Neuronal stem cell (in vitro differentiated cells): Measurements from ENCODE around the gene CCK.

Experiments
- DNase-seq: peaks from one replicate; pipeline ENCODE4 v3.0.0-alpha.2; 2013; ENCODE audit warnings: low spot score
- H2AFZ ChIP-seq: one replicate; pipeline ENCODE4 v1.6.1; 2013; ENCODE audit warnings: mild to moderate bottlenecking, low read length, inconsistent platforms
- H2AK5ac ChIP-seq: 2 replicates; pipeline ENCODE4 v1.6.1; 2013; ENCODE audit warnings: low read depth, mild to moderate bottlenecking, inconsistent platforms, low read length, moderate library complexity, mixed read lengths
- H2BK120ac ChIP-seq: 2 replicates; pipeline ENCODE4 v1.6.1; 2013; ENCODE audit warnings: low read depth, mild to moderate bottlenecking, inconsistent platforms, low read length, moderate library complexity, mixed read lengths
- H2BK12ac ChIP-seq: one replicate; pipeline ENCODE4 v1.6.1; 2013; ENCODE audit warnings: low read length, inconsistent platforms
- H2BK15ac ChIP-seq: 2 replicates; pipeline ENCODE4 v1.6.1; 2013; ENCODE audit warnings: mild to moderate bottlenecking, low read length, inconsistent platforms, mixed read lengths
- H2BK5ac ChIP-seq: one replicate; pipeline ENCODE4 v1.6.1; 2013; ENCODE audit warnings: inconsistent platforms, mild to moderate bottlenecking, low read length, moderate library complexity
- H3K14ac ChIP-seq: one replicate; pipeline ENCODE4 v1.6.1; 2013; ENCODE audit warnings: low read length, inconsistent platforms
- H3K18ac ChIP-seq: 2 replicates; pipeline ENCODE4 v1.6.1; 2013; ENCODE audit warnings: low read length, inconsistent platforms
- H3K23ac ChIP-seq: 2 replicates; pipeline ENCODE4 v1.6.1; 2013; ENCODE audit warnings: low read depth, mild to moderate bottlenecking, mixed read lengths, low read length, inconsistent platforms; ENCODE audit not compliant: poor library complexity
- H3K27ac ChIP-seq: replicated peaks from 3 replicates; pipeline ENCODE4 v1.5.1; 2013; ENCODE audit warnings: low read length, inconsistent platforms
- H3K27me3 ChIP-seq, 3 experiments: 2 replicates each; pipeline ENCODE4 v1.6.1; 2013; ENCODE audit warnings: low read length in 3 of 3, mild to moderate bottlenecking in 2 of 3, inconsistent platforms in 1 of 3, low read depth in 1 of 3, mixed read lengths in 1 of 3, moderate library complexity in 1 of 3; ENCODE audit not compliant: control insufficient read depth in 3 of 3, insufficient read depth in 3 of 3
- H3K36me3 ChIP-seq, 2 donors: replicated peaks in 1 of 2; 2 replicates each; pipeline ENCODE4 v1.6.1; 2013; ENCODE audit warnings: low read length in 2 of 2; ENCODE audit not compliant: control insufficient read depth in 2 of 2, insufficient read depth in 2 of 2
- H3K4ac ChIP-seq: 2 replicates; pipeline ENCODE4 v1.6.1; 2013; ENCODE audit warnings: inconsistent platforms, mild to moderate bottlenecking, low read length, moderate library complexity
- H3K4me1 ChIP-seq, 2 donors: 1 replicate in 1 of 2; 2 replicates in 1 of 2; pipeline ENCODE4 v1.6.1; 2013; ENCODE audit warnings: low read length in 2 of 2, low read depth in 1 of 2; ENCODE audit not compliant: control insufficient read depth in 2 of 2, insufficient read depth in 1 of 2
- H3K4me2 ChIP-seq: one replicate; pipeline ENCODE4 v1.6.1; 2013; ENCODE audit warnings: mild to moderate bottlenecking, low read length, inconsistent platforms; ENCODE audit not compliant: insufficient read depth, poor library complexity, severe bottlenecking
- H3K4me3 ChIP-seq, 2 donors: 2 replicates each; pipeline ENCODE4 v1.5.1; 2013; ENCODE audit warnings: low read length in 2 of 2, mild to moderate bottlenecking in 2 of 2, inconsistent platforms in 1 of 2, moderate library complexity in 1 of 2
- H3K79me1 ChIP-seq: one replicate; pipeline ENCODE4 v1.6.1; 2013; ENCODE audit warnings: low read depth, mild to moderate bottlenecking, inconsistent platforms, low read length, moderate library complexity
- H3K9ac ChIP-seq: one replicate; pipeline ENCODE4 v1.6.1; 2013; ENCODE audit warnings: mild to moderate bottlenecking, low read depth, low read length, inconsistent platforms; ENCODE audit not compliant: poor library complexity
- H3K9me3 ChIP-seq, 2 donors: replicated peaks in 1 of 2; 2 replicates each; pipeline versions ENCODE3 to v1.6.1; 2013; ENCODE audit warnings: low read length in 2 of 2, mild to moderate bottlenecking in 2 of 2, inconsistent platforms in 1 of 2, low read depth in 1 of 2, mixed read lengths in 1 of 2, moderate library complexity in 1 of 2; ENCODE audit not compliant: control insufficient read depth in 2 of 2, insufficient read depth in 1 of 2
- H4K8ac ChIP-seq: one replicate; pipeline ENCODE4 v1.6.1; 2013; ENCODE audit warnings: low read depth, mild to moderate bottlenecking, inconsistent platforms, low read length, moderate library complexity
- H4K91ac ChIP-seq: one replicate; pipeline ENCODE4 v1.6.1; 2013; ENCODE audit warnings: low read length, low read depth, mild to moderate bottlenecking, inconsistent platforms; ENCODE audit not compliant: poor library complexity
- WGBS, 2 donors: extraction: QIAGEN DNeasy Blood & Tissue Kit; methylation state at CpG; one replicate each; pipeline ENCODE4 v1.1.7; 2013; ENCODE audit warnings: missing lambda C conversion rate in 2 of 2, mixed read lengths in 1 of 2; ENCODE audit not compliant: insufficient read length in 2 of 2, insufficient replicate concordance in 1 of 2; ENCODE audit errors: extremely low coverage in 2 of 2; 5-methylcytosine and 5-hydroxymethylcytosine counted together

CCK gene

GRCh38 chr3:42302924-42303634 lies 37.1 kb upstream of the CCK start:
- H3K9ac ChIP-seq: no peak overlapping the region
- H3K9me3 ChIP-seq: no peaks in the 10 kb centered on the region
- H3K18ac ChIP-seq: no peak overlapping the region
- H2BK12ac ChIP-seq: no peak overlapping the region
- no peak overlapping the region for H4K8ac ChIP-seq
- no peak overlapping the region for H3K4me2 ChIP-seq
- H3K4ac ChIP-seq: no peak overlapping the region
- H3K27me3 ChIP-seq: no peaks in the 10 kb centered on the region
- no peak overlapping the region for H2AK5ac ChIP-seq
- H2BK15ac ChIP-seq: no peak overlapping the region
- no peaks in the 10 kb centered on the region for H3K4me1 ChIP-seq
- no peak overlapping the region for H2AFZ ChIP-seq
- H3K14ac ChIP-seq: no peak overlapping the region
- DNase-seq: no peak
- H2BK5ac ChIP-seq: no peak overlapping the region
- no peak overlapping the region for H2BK120ac ChIP-seq
- no peak overlapping the region for H3K27ac ChIP-seq
- no peaks in the 10 kb centered on the region for H3K36me3 ChIP-seq
- H3K4me3 ChIP-seq: no peak overlapping the region
- H3K79me1 ChIP-seq: no peaks in the 10 kb centered on the region
- H4K91ac ChIP-seq: no peak overlapping the region
- H3K23ac ChIP-seq: no peak overlapping the region
- no CpG with 5 or more reads among the region's 3 CpGs for WGBS, 2 donors

- H3K4me3 ChIP-seq: no peak overlapping the region
- H3K9me3 ChIP-seq: no peaks in the 10 kb centered on the region
- H3K23ac ChIP-seq: no peak overlapping the region
- no peak overlapping the region for H2BK120ac ChIP-seq
- no peaks in the 10 kb centered on the region for H3K4me1 ChIP-seq
- no CpG with 5 or more reads among the region's 4 CpGs for WGBS, 2 donors
- no peak overlapping the region for H2AFZ ChIP-seq
- H3K79me1 ChIP-seq: no peaks in the 10 kb centered on the region
- H3K18ac ChIP-seq: no peak overlapping the region
- H2BK15ac ChIP-seq: no peak overlapping the region
- no peak overlapping the region for H2BK5ac ChIP-seq
- H2AK5ac ChIP-seq: no peak overlapping the region
- no peak overlapping the region for H4K91ac ChIP-seq
- no peaks in the 10 kb centered on the region for H3K27me3 ChIP-seq
- no peak overlapping the region for H2BK12ac ChIP-seq
- no peaks in the 10 kb centered on the region for H3K36me3 ChIP-seq
- DNase-seq: no peak
- H4K8ac ChIP-seq: no peak overlapping the region
- H3K14ac ChIP-seq: no peak overlapping the region
- H3K4ac ChIP-seq: no peak overlapping the region
- H3K9ac ChIP-seq: no peak overlapping the region
- H3K27ac ChIP-seq: no peak overlapping the region
- no peak overlapping the region for H3K4me2 ChIP-seq
Measured at GRCh38 chr3:42301446-42302175, 35.6 kb upstream of the CCK start.

GRCh38 chr3:42300778-42301177 lies 34.8 kb upstream of the CCK start:
- no CpG with 5 or more reads among the region's 3 CpGs for WGBS, 2 donors

GRCh38 chr3:42300013-42300412 lies 34.0 kb upstream of the CCK start:
- Histone ChIP-seq H3K79me1 (no peaks in the 10 kb centered on the region), H3K4ac (no peak overlapping the region), H2BK12ac (no peak overlapping the region), H3K36me3 (no peaks in the 10 kb centered on the region), H2AFZ (no peak overlapping the region), H2BK5ac (no peak overlapping the region), H3K9me3 (no peaks in the 10 kb centered on the region), H3K4me1 (no peaks in the 10 kb centered on the region), H3K9ac (no peak overlapping the region), H3K18ac (no peak overlapping the region), H3K23ac (no peak overlapping the region), H3K4me2 (no peak overlapping the region), H2BK120ac (no peak overlapping the region), H3K27me3 (no peaks in the 10 kb centered on the region), H4K91ac (no peak overlapping the region), H3K27ac (no peak overlapping the region), H2BK15ac (no peak overlapping the region), H3K4me3 (no peak overlapping the region), H3K14ac (no peak overlapping the region), H4K8ac (no peak overlapping the region), H2AK5ac (no peak overlapping the region)
- WGBS, 2 donors: no CpG with 5 or more reads among the region's 3 CpGs
- DNase-seq: peak; percentile 61

More at GRCh38 chr3:42300778-42301177, 34.8 kb upstream of the CCK start:
- H3K4me1 ChIP-seq: no peaks in the 10 kb centered on the region
- no peak overlapping the region for H3K27ac ChIP-seq
- H2AK5ac ChIP-seq: no peak overlapping the region
- no peak overlapping the region for H2BK12ac ChIP-seq
- no peaks in the 10 kb centered on the region for H3K27me3 ChIP-seq
- H3K4me2 ChIP-seq: no peak overlapping the region
- H2BK120ac ChIP-seq: no peak overlapping the region
- no peak overlapping the region for H4K8ac ChIP-seq
- H3K14ac ChIP-seq: no peak overlapping the region
- no peaks in the 10 kb centered on the region for H3K36me3 ChIP-seq
- no peak overlapping the region for H2AFZ ChIP-seq
- no peak overlapping the region for H3K9ac ChIP-seq
- no peaks in the 10 kb centered on the region for H3K9me3 ChIP-seq
- H3K18ac ChIP-seq: no peak overlapping the region
- H3K4ac ChIP-seq: no peak overlapping the region
- H2BK5ac ChIP-seq: no peak overlapping the region
- no peaks in the 10 kb centered on the region for H3K79me1 ChIP-seq
- no peak overlapping the region for H2BK15ac ChIP-seq
- H3K4me3 ChIP-seq: no peak overlapping the region
- H3K23ac ChIP-seq: no peak overlapping the region
- no peak for DNase-seq
- H4K91ac ChIP-seq: no peak overlapping the region
